Left cardiac atrium (tissue), 4 donors: ENCODE results near the gene TMEM200A. TPM values are rescaled to one million over a fixed set of nuclear protein-coding genes. Genes with fewer than 3 reads are reported as not detected.

ENCODE experiments used
- ATAC-seq, 2 donors: fragments of 200-7000 bp; cut with Tn5 transposase; one replicate each; pipeline ENCODE4 v1.9.1; 2020; ENCODE audit warnings: mild to moderate bottlenecking in 2 of 2, moderate library complexity in 2 of 2
- DNase-seq: peaks from one replicate; pipeline ENCODE4 v3.0.0-alpha.2; 2020
- intact Hi-C, 2 donors: fragments of 100-400 bp; cut with DNase I; formaldehyde crosslinking; loops; one replicate each; pipeline versions ENCODE4 v1.14.1 to v1.15.1; 2022 to 2023
- total RNA-seq, 2 donors: library from RNA; stranded (reverse); fragmentation: NEBNext Ultra II Directional; extraction: Animal tissue kit (Norgen Biotek cat#: 25700); gene quantifications; one replicate each; pipeline ENCODE4 v1.2.1, GENCODE V29; 2021
- donor health status: DM: no; HTN: yes; CAD: no.
- donor health status: DM: no; HTN: yes; CAD: no; lungs with severe emphysema.
- donor health status: DM: yes; HTN: yes; CAD: no.
- donor health status: Dilated cardiomyopathy.

Gene TMEM200A
- total RNA-seq, 2 donors from 2014 or later, result 0.29 to 0.65 TPM

DNA sequence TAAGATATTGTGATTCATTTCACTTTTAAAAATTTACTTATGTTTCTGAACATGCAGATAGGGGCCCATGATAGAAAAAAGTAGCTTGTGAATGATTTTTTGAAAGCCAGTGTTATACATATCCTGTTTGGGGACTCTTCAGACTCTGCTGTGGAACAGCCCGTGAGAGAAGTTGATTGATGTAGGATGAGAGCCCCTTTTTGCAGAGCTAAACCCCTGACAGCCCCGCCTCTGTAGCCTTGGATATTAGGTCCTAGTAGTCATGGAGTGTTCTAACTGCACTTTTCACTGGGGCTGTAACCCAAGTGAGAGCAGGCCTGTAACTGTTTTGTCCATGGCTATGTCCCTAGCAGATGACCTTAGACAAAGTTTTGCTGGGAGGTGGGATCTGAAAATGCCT lies 8.2 kb downstream of the TMEM200A start:
- DNase-seq (no peak), ATAC-seq (no peak)
- intact Hi-C loops, result no loop called here

DNA sequence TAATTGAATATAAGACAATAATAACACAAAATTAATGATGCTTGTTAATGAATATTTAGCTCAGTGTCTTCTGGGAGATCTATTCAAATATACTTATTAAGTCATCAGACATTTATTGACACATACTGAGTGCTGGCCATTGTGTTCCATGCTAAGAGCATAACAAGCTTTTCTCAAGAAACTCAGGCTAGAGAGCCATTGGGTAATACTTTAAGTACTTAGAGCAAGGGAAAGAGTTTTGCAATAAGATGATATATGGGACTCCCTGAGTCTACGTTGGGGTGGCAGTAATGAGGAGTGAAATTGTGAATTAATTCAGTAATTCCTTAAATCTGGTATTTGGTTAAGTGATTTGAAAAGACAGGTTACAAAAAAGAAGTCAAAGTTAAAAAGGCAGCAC lies 11.1 kb downstream of the TMEM200A start:
- DNase-seq, result no peak
- intact Hi-C loops, result no loop called here
- ATAC-seq, result no peak

DNA sequence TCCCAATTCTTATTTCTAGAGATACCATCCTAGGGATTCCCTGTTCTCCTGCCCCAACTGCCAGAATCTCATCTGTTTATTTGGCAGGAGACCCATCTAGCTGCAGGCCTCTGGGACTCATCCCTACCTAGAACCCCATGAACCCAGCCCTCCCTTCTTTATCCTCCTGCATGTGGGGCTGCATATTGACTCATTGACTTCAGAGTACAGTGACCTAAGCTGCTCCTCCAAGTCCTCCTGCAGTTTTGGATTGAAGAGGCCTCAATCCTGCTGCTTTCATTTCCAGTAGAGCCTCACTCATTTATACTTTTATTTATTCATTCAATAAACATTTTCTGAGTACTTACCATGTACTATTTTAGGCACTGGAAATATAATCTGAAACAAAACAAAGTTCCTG lies 11.6 kb downstream of the TMEM200A start:
- DNase-seq, result no peak
- intact Hi-C loops, result no loop called here
- no peak for ATAC-seq

DNA sequence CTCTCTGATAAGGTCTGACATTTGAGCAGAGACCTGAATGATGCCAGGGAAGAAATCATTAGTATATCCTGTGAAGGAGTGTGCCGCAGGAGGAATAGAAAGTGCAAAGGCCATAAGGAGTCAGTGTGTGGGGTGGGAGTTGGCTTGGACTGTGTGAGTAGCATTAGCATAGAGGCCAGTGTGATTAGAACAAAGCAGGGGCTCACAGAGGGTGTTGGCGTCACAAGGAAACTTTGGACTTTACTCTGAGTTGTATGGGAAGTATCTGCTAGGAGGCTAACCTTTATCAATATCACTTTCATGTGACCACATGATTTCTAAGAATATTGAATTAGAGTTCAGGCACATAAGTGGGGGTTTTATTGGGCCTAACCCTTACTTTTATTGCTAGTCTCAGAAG lies 12.1 kb downstream of the TMEM200A start:
- ATAC-seq, result no peak
- no peak for DNase-seq
- intact Hi-C loops, result no loop called here

DNA sequence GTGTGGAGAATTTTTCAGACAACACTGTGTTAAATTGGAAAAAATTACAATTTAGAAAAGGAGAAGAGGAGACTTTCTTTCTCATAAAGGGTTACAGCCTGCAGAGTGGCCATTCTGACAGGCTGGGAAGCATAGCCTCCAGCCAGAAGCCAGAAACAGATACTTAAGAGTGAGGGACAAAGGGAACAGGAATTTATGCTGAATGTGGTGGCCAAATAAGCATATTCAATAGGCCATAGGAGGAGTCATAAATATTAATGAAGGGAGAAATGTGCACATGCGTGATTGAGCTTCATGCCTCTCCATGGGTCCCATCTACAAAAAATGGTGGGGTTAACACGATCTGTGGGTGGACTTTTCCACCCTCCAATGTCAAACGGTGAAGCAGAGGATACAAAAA lies 13.4 kb downstream of the TMEM200A start:
- intact Hi-C loops, result no loop called here
- ATAC-seq (no peak), DNase-seq (no peak)

DNA sequence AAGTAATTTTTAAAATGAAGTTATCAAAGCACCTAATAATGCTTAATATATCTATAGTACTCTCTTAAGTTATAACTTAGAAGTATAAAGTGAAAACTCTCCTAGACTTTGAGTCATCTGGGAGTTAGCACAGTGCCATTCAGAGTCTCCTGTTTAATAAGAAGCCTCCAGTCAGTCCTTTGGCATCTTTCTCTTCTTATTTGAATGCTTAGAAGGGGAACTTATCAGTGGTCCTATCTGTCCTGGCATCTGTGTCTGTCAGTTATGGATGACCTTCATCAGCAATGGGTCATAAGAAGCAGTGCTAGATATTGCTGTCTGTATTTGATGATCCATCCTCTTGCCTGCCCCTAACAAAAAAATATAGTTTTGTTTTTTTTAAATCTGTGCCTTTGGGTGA lies 15.2 kb downstream of the TMEM200A start:
- intact Hi-C loops, result no loop called here
- no peak for ATAC-seq
- DNase-seq, result no peak

DNA sequence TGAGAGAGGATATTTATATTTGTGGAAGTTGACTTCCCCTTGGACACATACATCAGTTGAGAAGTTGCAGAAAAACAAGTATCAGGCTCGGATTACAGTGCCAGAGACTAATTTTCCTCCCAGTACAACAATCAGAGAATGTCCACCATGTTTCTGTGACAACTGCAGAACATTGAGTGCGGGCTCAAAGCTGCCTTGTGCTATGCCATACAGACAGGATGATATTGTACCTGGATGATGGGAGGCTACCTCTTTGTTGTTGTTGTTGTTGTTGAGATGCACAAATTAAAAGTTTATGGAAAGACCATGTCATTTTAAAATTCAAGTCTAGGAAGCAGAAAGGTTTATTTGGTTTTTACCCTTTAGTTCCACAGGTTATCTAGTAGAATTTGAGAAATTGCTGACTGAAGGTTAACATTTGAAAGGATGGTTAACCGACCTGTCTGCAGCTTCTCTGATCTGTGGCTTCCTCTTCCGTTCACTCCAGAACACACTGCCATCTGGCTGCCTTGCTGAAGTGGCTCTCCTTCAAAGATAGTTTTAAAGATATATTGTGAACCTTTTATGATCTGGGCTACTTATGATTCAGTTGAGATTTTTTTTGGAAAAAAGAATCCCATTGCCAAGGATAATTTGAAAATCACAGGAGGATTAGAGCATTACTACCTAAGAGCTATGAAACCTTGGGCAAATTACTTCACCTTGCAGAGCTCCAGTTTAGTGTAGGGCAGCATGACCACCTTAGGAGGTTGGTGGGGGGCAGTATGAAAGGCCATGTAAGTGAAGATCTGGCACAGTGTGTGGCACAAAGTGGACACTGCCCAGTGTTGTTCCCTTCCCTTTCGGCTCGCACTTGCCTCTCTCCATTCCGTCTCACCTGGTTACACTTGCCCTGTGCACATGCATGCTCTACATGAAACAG lies 15.9 kb downstream of the TMEM200A start:
- ATAC-seq (no peak), DNase-seq (no peak)
- intact Hi-C loops, result no loop called here

DNA sequence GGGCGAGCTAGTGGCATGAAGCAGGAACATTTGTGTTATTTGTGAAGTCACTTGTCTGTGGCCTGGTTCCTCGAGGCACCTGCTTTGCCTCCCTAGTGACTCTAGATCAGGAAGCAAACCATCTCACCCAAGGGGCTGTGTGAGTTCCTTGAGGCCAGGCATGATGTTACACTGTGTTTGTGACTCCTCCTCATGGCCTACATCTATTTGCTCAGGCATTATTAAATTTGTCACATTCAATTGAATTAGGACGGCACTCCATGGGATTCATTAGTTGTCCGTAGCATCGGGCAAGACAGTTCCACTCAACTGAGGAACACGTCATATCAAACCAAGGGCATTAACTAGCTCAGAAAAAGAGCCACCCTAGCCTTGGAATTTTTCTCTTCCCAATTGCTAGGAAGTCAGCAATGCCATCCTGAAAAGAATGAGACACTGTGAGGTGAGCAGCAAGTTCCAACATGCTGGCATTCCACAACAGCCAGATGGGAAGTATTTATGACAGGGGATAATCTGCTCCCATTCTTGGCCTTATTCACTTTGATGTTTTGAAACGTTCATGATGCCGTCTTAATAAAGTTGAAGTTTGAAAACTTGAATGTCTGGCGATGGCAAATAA lies 17.2 kb downstream of the TMEM200A start:
- ATAC-seq, result no peak
- intact Hi-C loops, result no loop called here

DNA sequence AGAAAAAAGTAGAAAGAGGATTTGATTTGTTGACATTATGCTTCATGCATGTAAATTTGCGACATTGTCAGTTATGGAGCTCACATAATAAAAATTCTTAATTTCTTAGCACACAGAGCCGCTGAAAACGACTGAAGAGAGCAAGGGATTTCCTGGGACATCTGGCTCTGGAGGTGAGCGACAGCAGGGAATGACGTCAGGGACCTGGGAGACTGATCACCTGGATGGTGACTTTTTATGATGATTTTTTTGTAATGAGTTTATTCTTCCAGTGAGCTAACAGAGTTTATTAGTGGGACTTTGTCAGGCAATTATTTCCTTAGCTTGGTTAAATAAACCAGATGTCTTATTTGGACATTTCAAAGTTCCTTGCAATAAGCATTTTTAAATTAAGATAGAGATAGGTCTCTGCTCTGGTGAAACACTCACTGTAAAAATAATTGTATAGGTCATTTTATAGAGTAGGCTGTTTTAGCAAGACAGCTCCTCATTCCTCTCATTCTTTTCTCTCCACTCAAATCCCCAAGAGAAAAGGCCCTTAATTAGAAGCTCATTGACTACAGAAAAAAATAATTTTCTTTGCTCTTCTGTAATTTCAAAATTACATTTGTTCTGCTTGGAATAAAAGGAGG lies 19.4 kb downstream of the TMEM200A start:
- no peak for DNase-seq
- no peak for ATAC-seq
- intact Hi-C loops, result no loop called here

More for the DNA sequence above, 17.2 kb downstream of the TMEM200A start:
- no peak for DNase-seq

DNA sequence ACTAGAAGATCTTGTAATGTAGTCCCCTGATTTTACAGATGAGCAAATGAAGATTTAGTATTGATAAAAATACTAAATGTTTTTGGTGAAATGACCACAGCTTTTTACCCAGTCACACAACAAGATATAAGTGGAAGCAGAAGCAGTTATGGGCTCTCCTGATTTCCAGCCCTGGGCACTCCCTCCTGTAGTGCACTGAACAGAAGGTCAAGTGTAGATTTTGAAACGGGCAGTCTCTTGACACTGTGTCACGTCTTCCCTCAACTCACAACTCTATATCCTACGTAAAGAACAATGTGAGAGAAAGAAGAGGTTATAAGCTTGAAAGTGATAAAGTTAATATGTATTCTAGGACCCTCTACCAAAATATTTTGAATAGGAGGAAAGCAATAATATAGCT lies 23.3 kb downstream of the TMEM200A start:
- intact Hi-C loops, result no loop called here
- no peak for ATAC-seq
- DNase-seq, result no peak

DNA sequence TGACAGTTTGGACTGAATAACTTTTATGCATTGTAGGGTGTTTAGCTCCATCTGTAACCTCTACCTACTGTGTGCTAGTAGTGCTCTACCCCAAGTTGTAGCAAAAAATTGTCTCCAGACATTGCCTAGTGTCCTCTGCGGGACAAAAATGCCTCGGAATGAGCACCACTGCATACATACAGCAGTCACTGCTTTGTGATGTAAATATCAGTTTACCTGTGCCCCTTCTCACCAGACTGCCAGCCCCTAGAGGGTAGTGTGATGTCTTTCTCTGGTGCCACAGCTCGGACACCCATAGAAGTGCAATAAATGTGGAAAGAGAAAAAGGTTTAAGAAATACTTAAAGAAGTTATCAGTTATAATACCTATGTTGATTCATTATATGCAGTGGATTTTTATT lies 25.1 kb downstream of the TMEM200A start:
- no peak for DNase-seq
- ATAC-seq, result no peak
- intact Hi-C loops, result no loop called here

DNA sequence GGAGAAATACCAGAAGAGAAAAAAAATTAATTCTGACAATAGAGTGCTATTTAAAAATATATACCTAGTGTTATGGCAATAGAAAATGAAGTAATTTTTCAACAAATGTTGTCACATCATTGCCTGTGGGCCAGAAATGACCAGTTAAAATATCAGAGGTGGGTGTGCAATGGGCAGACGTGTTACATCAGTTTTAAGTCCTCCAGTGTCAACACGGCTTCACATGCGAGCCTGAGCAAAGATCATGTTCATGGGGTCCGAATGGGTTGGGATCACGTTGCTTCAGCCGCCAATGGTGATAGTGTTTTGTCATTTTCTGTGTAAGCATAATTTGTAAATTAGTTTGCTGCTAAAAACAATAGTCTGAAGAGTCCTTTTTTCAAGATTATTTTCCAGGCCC lies 27.5 kb downstream of the TMEM200A start:
- ATAC-seq (no peak), DNase-seq (no peak)
- intact Hi-C loops, result no loop called here

DNA sequence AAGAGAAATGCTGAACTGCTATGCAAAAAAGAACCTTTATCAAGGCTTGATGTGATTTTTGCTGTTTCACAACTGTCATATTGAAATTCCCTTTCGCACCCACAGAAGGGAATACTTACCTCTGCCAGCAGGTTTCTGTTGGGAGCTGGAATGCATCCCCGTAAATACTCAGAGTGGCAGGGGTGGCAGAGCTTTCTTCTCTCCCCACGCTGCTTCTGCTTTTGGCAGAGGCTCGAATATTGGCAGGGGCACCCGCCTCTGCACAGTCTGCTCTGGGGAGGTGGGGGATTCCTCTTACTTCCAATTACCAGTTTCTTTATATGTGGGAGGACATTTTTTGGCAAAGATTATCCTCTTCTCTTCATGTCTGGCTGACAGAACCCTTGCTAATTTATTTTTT lies 28.4 kb downstream of the TMEM200A start:
- no peak for DNase-seq
- ATAC-seq, result no peak
- intact Hi-C loops, result no loop called here

DNA sequence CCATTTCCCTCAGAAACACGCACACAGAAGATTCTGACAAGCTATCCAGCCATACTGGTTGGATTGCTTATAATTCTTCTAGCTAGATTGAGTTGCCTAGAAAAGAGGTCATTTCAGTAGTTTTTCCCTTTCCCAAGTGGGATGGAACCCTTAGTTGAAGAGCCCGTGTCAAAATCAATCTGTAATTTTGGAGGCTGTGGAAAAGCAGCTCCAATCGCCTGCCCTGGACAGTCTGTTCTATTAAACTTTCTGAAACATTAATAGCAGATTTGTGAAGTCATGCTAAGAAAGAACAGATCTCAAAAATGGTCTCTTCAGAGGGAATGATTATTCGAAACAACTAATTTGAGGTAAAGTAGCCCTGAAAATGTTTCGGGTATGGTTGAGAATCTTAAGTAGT lies 29.3 kb downstream of the TMEM200A start:
- ATAC-seq (no peak), DNase-seq (no peak)
- intact Hi-C loops, result no loop called here

DNA sequence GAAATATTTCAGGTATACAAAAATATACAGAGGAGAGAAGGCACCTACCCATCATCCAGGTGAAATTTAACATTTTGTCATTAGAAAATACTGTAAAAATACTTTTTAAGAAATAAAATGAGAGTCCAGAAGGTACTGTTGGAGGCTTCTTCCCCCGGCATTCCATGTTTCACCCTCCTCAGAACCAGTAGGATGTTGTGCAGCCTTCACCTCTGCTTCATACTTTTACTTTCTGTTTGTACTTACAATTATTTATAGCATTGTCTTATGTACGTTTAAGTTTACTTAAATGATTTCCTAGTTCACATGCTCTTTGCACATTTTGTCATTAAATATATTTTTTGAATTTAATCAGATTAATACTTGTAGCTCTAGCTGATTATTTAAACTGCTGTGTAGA lies 30.9 kb downstream of the TMEM200A start:
- no peak for DNase-seq
- intact Hi-C loops, result no loop called here
- ATAC-seq, result no peak

DNA sequence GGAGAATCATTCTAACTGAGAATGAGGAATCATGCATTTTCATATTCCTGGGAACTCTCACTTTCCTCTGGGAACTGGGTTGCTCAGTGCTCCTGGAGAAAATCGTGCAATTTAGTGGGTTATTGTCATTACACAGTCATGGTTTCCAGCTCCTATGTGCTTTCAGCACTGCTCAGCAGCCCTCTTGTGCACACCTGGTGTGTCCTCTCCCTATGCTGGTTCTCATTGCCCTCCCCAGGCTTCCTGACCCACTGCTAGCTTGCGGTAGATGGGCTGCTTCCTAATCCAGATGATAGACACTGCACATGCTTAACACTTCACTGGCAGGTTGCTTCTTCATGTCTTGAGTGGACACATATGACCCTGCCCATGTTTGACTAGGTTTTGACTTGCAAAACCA lies 39.7 kb downstream of the TMEM200A start:
- DNase-seq, result no peak
- ATAC-seq, result no peak
- intact Hi-C loops, result no loop called here

DNA sequence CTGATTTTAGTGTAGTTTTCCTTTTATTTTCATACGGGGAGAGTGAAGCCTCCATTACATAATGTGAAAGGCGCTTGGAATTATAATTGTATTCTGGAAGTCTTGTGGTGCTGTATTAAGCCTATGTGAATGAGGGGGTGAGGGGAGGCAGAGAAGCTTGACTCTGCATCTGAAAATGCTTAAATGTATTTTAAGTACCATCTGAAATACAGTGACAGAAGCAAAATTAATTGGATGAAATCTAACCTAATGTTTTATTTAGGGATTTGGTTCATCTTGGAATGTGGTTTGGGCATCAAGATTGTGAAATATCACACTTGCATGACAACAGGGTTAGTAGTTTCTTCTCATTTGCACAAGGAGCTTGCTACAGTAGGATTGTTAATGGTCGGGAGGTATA lies 41.2 kb downstream of the TMEM200A start:
- no peak for DNase-seq
- ATAC-seq, result no peak
- intact Hi-C loops, result no loop called here

DNA sequence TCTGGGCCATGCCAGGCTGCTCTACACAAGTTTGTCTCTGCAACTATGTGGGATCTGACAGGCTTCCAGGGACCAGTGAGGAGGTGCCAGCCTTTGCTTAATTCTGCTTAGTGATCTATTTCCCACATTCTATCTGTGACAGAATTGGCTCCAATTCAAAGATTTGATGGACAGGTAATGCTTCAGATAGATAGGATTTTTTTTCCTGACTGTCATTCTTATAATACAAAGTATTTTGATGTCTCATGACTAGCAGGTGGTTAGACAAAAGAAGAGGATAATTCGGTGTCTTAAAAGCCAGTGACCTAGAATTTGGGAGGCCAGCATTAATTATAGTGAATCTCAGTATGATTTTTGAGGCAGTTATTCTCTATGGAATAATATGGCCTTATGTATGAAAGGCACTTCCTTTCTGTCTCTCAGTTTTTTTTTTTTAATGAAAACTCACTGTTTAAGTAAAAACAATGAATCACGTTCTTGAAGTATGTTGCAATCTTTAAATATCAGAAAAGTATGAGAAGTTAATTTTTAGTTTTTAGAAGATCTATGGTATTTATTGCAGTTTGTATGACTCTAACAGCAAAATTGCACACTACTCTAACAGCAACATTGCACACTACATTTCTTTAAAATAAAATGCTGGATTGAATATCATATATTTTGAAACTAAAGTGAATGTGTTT lies 43.7 kb downstream of the TMEM200A start:
- DNase-seq, result no peak
- ATAC-seq, result no peak
- intact Hi-C loops, result no loop called here

DNA sequence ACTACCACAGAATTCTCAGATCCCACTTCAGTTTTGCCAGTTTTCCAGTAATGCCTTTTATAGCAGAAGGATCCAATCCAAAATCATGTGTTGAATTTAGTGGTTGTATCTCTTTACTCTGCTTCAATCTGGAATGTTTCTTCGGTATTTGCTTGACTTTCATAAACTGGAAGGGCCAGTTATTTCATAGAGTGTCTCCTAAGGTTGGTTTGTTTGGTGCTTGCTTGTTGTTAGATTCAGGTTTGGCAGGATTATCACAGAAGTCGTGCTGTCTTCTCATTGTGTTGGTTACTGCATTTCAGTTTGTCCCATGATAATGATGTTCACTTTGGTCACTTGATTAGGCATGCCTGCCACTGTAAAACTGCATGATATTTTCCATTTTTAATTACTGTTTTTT lies 45.7 kb downstream of the TMEM200A start:
- intact Hi-C loops, result no loop called here

More for the DNA sequence above, 45.7 kb downstream of the TMEM200A start:
- ATAC-seq, result no peak
- no peak for DNase-seq
